Activated T-helper 1 cell treated with anti-CD3 and anti-CD28 coated beads, Interleukin-12 subunit alpha, Interleukin-12 subunit beta, Interleukin-2, Interleukin-4 antibody, amounts not matched to agents 30 ng/mL and 10 ng/mL and 1 ng/mL, durations not matched to agents 14 hours and 24 hours and 36 hours (primary cell): ENCODE data around the gene USP15. TPM values are rescaled to one million over a fixed set of nuclear protein-coding genes. Genes with fewer than 3 reads are reported as not detected.

ENCODE experiments used
- DNase-seq: peaks from one replicate; pipeline ENCODE4 v3.0.0; 2021; ENCODE audit warnings: low spot score
- H3K27ac Mint-ChIP-seq: one replicate; pipeline ENCODE4 v1.8.0; 2021; ENCODE audit warnings: mild to moderate bottlenecking, mixed read lengths
- H3K27me3 Mint-ChIP-seq: one replicate; pipeline ENCODE4 v1.8.0; 2022; ENCODE audit warnings: mild to moderate bottlenecking, moderate library complexity, mixed read lengths; ENCODE audit not compliant: insufficient read depth
- H3K36me3 Mint-ChIP-seq: one replicate; pipeline ENCODE4 v1.8.0; 2021; ENCODE audit warnings: low read depth, mixed read lengths
- H3K4me1 Mint-ChIP-seq: one replicate; pipeline ENCODE4 v1.8.0; 2021; ENCODE audit warnings: low read depth, mixed read lengths
- H3K4me3 Mint-ChIP-seq: one replicate; pipeline ENCODE4 v1.8.0; 2021; ENCODE audit warnings: mild to moderate bottlenecking, moderate library complexity, mixed read lengths
- H3K9me3 Mint-ChIP-seq: one replicate; pipeline ENCODE4 v1.8.0; 2021; ENCODE audit warnings: mixed read lengths
- intact Hi-C: fragments of 100-400 bp; cut with micrococcal nuclease; formaldehyde crosslinking; loops from one replicate; pipeline ENCODE4 v1.15.1; 2024
- total RNA-seq: library from RNA; stranded (reverse); gene quantifications from 2 replicates; pipeline ENCODE4 v1.2.3, GENCODE V29; 2022

Gene USP15
- 100 and 110 TPM in 2 replicates for total RNA-seq

GRCh38 chr12:62259993-62260732, at the start of gene USP15:
TSS of gene USP15 (plus strand) at chr12:62260404. CDS start at chr12:62260415, 11 bp downstream.
- peak; percentile 96 for DNase-seq
- peak within 1 kb of the TSS; percentile 97 for H3K4me3 Mint-ChIP-seq
- no peaks in the 10 kb centered on the region for H3K27me3 Mint-ChIP-seq
- no peaks in the 10 kb centered on the region for H3K9me3 Mint-ChIP-seq
- H3K36me3 Mint-ChIP-seq: peaks cover 9% of the 10 kb centered on the region
- intact Hi-C loops: loop anchor here (1.0 to 10.0 kb wide), 10 partner anchors 9 to 1515 kb away; partner anchors contain the start of genes MON2 and RXYLT1
- H3K4me1 Mint-ChIP-seq: peaks cover 65% of the 10 kb centered on the region
- H3K27ac Mint-ChIP-seq: peak within 1 kb of the TSS; percentile 99

DNA sequence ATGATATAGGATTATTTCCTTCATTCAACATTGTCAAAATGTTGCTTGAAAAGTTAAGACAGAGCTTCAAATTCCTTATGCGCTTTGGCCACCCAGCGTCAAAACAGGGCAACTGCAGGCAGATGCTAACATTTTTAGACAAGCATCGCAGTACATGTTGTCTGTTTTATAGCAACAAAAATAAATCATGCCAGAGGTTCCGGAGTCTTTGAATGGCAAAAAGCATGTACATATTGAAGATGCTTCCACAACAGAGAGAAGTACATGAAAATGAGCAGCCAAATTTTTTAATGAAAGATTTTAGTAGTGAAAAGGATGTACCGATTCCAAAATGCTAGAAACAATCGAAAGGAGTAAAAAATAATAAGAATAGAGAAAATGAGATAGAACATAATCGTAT, 49.8 kb upstream of the USP15 start:
- Mint-ChIP-seq H3K4me3 (no peak overlapping the region), H3K27me3 (peaks cover 21% of the 10 kb centered on the region), H3K36me3 (no peaks in the 10 kb centered on the region), H3K4me1 (peaks cover 20% of the 10 kb centered on the region), H3K27ac (no peak overlapping the region), H3K9me3 (no peaks in the 10 kb centered on the region)
- peak; percentile 16 for DNase-seq
- intact Hi-C loops: loop anchor here (2.0 kb wide), 1 partner anchor 50 kb away; the partner anchor contains the start of gene USP15

DNA sequence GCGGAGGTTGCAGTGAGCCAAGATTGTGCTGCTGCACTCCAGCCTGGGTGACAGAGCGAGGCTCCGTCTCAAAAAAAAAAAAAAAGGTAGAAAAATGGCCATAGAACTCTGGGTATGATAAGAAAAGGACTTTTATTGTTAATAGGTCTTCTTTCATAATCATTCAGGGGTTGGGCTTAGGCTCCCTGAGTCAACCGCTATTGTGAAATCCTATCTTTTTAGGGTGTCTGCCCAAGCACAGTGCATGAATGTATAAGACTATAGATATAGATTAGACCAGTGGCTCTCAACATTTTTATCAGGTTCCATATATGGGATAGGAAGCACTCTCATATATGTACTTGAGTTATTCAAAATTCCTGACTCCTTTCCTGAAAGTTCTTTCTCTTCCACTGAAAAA, 48.7 kb upstream of the USP15 start:
- H3K27me3 Mint-ChIP-seq: peaks cover 21% of the 10 kb centered on the region
- DNase-seq: no peak

GRCh38 chr12:62214846-62215245, 45.4 kb upstream of the USP15 start:
- Mint-ChIP-seq H3K9me3 (no peaks in the 10 kb centered on the region), H3K4me3 (peak overlapping the region; percentile 48), H3K27me3 (peaks cover 21% of the 10 kb centered on the region), H3K27ac (no peak overlapping the region), H3K36me3 (no peaks in the 10 kb centered on the region), H3K4me1 (peaks cover 25% of the 10 kb centered on the region)
- DNase-seq: no peak
- intact Hi-C loops: loop anchor here (2.0 kb wide), 1 partner anchor 36 kb away; no protein-coding TSS in a partner anchor

More for the DNA sequence above, 48.7 kb upstream of the USP15 start:
- Mint-ChIP-seq H3K27ac (no peak overlapping the region), H3K36me3 (no peaks in the 10 kb centered on the region), H3K4me3 (no peak overlapping the region), H3K9me3 (no peaks in the 10 kb centered on the region), H3K4me1 (peaks cover 25% of the 10 kb centered on the region)
- intact Hi-C loops: loop anchor here (2.0 kb wide), 1 partner anchor 49 kb away; the partner anchor contains the start of gene USP15

DNA sequence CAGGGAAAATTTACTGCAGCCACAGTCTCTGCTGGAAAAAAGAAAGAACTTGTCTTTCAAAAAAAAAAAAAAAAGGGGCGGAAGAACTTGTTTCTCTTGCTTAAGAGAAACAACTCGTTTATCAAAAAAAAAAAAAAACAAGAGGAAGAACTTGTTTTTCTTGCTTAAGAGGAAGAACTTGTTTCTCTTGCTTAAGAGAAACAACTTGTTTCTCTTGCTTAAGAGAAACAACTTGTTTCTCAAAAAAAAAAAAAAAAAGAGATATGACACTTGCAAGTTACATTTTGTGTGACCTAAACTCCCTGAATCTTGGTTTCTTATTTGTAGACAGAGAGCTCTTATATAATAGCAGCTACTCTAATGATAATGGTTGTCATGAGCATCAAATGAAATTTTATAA, 44.7 kb upstream of the USP15 start:
- Mint-ChIP-seq H3K36me3 (no peaks in the 10 kb centered on the region), H3K9me3 (no peaks in the 10 kb centered on the region), H3K4me3 (peak overlapping the region; percentile 48), H3K27ac (peak overlapping the region; percentile 58), H3K27me3 (peaks cover 19% of the 10 kb centered on the region), H3K4me1 (peaks cover 21% of the 10 kb centered on the region)
- intact Hi-C loops: loop anchor here (2.0 kb wide), 1 partner anchor 35 kb away; no protein-coding TSS in a partner anchor
- DNase-seq: no peak

DNA sequence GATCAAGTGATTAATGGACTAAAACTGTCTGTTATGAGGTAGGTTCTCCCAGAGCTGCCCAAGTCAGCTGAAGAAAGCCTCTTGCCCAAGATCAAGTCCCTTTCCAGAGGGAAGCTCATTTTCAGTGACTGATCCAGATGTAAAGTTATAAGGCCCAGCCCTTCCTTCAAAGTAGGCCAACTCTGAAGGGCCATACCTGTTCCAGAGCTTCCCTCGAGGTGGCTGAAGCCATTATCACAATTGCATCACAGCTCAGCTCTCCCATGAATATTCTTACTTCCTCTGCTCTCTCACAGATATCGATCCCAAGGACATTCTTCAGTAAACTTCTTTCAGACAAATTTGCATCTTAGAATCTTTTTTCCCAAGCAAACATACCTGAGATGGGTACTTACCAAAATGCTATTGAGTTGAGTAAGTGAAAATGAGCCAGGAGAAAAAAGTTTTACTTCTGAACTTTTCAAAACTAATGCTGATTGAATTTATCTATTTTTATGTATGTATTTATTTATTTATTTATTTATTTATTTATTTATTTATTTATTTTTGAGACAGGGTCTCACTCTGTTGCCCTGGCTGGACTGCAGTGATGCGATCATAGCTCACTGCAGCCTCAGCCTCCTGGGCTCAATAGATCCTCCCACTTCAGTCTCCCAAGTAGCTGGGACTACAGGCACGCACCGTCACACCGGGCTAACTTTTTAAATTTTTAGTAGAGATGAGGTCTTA, 42.6 kb upstream of the USP15 start:
- DNase-seq: no peak

DNA sequence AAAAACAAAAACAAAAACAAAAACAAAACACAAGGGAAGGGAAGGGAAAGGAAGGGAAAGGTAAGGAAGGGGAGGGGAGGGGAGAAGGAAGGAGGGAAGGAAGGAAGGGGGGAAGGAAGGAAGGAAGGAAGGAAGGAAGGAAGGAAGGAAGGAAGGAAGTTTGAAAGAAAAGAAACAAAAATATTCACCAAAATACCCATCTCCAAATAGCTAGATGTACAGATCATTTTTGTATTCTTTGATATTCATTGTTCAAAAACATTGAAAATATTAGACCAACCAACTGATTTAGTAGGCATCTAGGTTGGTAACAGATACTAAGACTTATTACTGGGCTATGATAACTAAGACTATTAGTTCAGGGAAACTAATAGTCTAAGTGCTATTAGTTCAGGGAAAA, 39.1 kb upstream of the USP15 start:
- no peak for DNase-seq
- H3K27ac Mint-ChIP-seq: no peak overlapping the region
- H3K9me3 Mint-ChIP-seq: no peaks in the 10 kb centered on the region
- H3K4me1 Mint-ChIP-seq: no peaks in the 10 kb centered on the region
- no peak overlapping the region for H3K4me3 Mint-ChIP-seq
- intact Hi-C loops: no loop called here
- no peaks in the 10 kb centered on the region for H3K36me3 Mint-ChIP-seq
- peaks cover 17% of the 10 kb centered on the region for H3K27me3 Mint-ChIP-seq

More for the DNA sequence above, 42.6 kb upstream of the USP15 start:
- Mint-ChIP-seq H3K4me3 (no peak overlapping the region), H3K27ac (no peak overlapping the region), H3K27me3 (peaks cover 10% of the 10 kb centered on the region), H3K4me1 (peaks cover 19% of the 10 kb centered on the region), H3K9me3 (no peaks in the 10 kb centered on the region), H3K36me3 (no peaks in the 10 kb centered on the region)
- intact Hi-C loops: no loop called here

DNA sequence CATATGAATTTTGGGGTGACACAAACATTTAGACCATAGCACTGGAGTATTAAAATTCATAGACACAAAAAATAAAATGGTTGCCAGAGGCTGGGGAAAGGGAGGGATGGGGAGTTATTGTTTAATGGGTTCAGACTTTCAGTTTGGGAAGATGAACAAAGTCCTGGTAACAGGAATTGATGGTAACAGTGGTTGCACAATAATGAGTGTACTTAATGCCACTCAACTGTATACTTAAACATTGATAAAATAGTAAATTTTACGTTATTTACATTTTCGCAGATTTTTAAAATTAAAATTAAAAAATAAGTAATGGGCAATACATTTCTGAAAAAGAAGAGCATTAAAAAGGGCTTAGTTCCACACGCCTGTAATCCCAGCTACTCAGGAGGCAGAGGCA, 35.6 kb upstream of the USP15 start:
- no peak for DNase-seq
- Mint-ChIP-seq H3K27me3 (peaks cover 16% of the 10 kb centered on the region), H3K9me3 (no peaks in the 10 kb centered on the region), H3K4me1 (no peaks in the 10 kb centered on the region), H3K27ac (no peak overlapping the region), H3K36me3 (no peaks in the 10 kb centered on the region), H3K4me3 (no peak overlapping the region)
- intact Hi-C loops: no loop called here

GRCh38 chr12:62227091-62227490, 33.1 kb upstream of the USP15 start:
- Mint-ChIP-seq H3K9me3 (peaks cover 2% of the 10 kb centered on the region), H3K27ac (no peak overlapping the region), H3K4me3 (no peak overlapping the region), H3K27me3 (peaks cover 11% of the 10 kb centered on the region), H3K36me3 (no peaks in the 10 kb centered on the region), H3K4me1 (no peaks in the 10 kb centered on the region)
- intact Hi-C loops: no loop called here
- no peak for DNase-seq

GRCh38 chr12:62230652-62231051, 29.6 kb upstream of the USP15 start:
- Mint-ChIP-seq H3K27me3 (peaks cover 6% of the 10 kb centered on the region), H3K9me3 (peaks cover 5% of the 10 kb centered on the region), H3K4me3 (no peak overlapping the region), H3K36me3 (no peaks in the 10 kb centered on the region), H3K27ac (no peak overlapping the region), H3K4me1 (no peaks in the 10 kb centered on the region)
- no peak for DNase-seq
- intact Hi-C loops: no loop called here

DNA sequence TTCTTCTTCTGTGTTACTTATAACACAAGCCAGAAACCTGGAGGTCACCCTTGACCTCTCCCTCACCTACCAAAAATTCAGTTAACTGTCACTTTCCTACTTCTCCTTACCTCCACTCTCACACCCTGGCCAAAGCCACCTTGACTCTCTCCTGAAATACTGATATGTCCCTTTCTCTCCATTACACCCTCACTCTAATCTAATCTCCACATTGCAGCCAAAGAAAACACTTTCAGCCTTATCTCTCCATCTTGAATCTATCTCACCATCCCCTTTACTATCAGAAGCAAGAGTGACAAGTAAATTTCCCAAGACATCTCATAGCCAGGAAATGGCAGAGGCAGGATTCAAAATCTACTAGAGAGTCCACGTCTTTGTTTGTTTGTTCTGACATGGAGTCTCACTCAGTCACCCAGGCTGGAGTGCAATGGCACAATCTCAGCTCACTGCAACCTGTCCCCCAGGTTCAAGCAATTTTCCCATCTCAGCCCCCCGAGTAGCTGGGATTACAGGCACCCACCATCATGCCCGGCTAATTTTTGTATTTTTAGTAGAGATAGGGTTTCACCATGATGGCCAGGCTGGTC, 28.0 kb upstream of the USP15 start:
- intact Hi-C loops: no loop called here
- Mint-ChIP-seq H3K4me3 (no peak overlapping the region), H3K9me3 (peaks cover 13% of the 10 kb centered on the region), H3K27me3 (peaks cover 6% of the 10 kb centered on the region), H3K4me1 (no peaks in the 10 kb centered on the region), H3K27ac (no peak overlapping the region), H3K36me3 (no peaks in the 10 kb centered on the region)
- no peak for DNase-seq

GRCh38 chr12:62233805-62234204, 26.4 kb upstream of the USP15 start:
- Mint-ChIP-seq H3K36me3 (no peaks in the 10 kb centered on the region), H3K9me3 (peaks cover 26% of the 10 kb centered on the region), H3K27ac (no peak overlapping the region), H3K4me3 (no peak overlapping the region), H3K27me3 (peaks cover 13% of the 10 kb centered on the region), H3K4me1 (no peaks in the 10 kb centered on the region)
- intact Hi-C loops: no loop called here
- no peak for DNase-seq

GRCh38 chr12:62239571-62239970, 20.6 kb upstream of the USP15 start:
- intact Hi-C loops: no loop called here
- DNase-seq: no peak
- no peak overlapping the region for H3K4me3 Mint-ChIP-seq
- peaks cover 24% of the 10 kb centered on the region for H3K9me3 Mint-ChIP-seq
- no peaks in the 10 kb centered on the region for H3K36me3 Mint-ChIP-seq
- H3K27ac Mint-ChIP-seq: no peak overlapping the region
- H3K4me1 Mint-ChIP-seq: peaks cover 5% of the 10 kb centered on the region
- H3K27me3 Mint-ChIP-seq: peaks cover 12% of the 10 kb centered on the region
